Caki2 (cell line): ENCODE data around the gene IFNA14. TPM values are rescaled to one million over a fixed set of nuclear protein-coding genes. Genes with fewer than 3 reads are reported as not detected.
"Not testable (repeated sequence)": the region's sequence is repeated elsewhere in the genome, so short reads cannot be mapped to it uniquely, and the experiment has no call there.

Source experiments
- DNase-seq: peaks from one replicate; pipeline ENCODE4 v3.0.0-alpha.2; 2015; ENCODE audit warnings: low read depth
- in situ Hi-C: cut with HindIII; loops from 2 replicates; pipeline ENCODE4 v1.10.0; 2016; ENCODE audit warnings: low sequenced_read_pairs, low pct_unique_long_range_greater_than_20kb, mixed read lengths
- total RNA-seq: library from RNA; depleted of rRNA; stranded (reverse); fragments of >200 nt; shearing (Covaris generic); gene quantifications from 2 replicates; pipeline ENCODE4 v1.2.3, GENCODE V29; 2014; ENCODE audit warnings: low replicate concordance; rRNA removed

The IFNA14 gene
- not detected in 2 replicates for total RNA-seq

DNA sequence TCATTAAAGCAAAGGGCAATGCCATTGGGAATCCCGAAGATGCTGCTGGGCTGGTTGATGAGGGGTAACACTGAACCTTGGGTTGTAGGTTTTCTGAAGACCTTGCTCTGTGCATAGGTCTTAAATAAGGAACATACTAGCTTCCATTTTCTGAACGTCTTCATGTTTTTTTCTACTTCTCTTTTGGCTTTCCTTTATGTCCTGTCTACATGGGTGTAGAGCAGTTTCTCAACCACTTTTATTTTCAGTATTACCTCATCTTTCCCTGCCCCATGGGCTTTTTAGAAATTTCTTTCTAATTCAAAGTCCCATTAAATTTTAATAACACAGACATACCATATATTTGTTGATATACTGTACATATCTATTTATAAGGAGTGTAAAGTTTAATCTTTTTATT lies at the start of gene IFNA14:
TSS of gene IFNA14 (minus strand) at position 95 of the 400 bp plus-strand sequence. CDS start at position 25, 70 bp downstream.
- DNase-seq, result no peak
- in situ Hi-C loops, result no loop called here

DNA sequence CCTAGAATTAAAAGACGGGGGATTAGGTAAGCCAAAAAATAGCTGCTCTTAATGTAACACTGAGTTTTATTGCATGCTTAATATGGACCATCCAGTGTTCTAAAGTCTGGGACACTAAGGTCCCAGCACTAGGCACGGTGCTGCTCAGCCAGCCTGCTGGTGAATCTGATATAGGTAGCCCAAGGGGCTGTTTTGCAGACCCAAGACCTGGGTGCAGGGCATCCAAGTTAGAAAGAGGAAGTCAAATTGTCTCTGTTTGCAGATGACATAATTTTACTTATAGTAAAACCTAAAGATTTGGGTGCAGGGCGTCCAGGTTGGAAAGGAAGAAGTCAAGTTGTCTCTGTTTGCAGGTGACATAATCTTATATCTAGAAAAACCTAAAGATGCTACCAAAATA lies 47.5 kb upstream of the IFNA14 start:
- no peak for DNase-seq
- in situ Hi-C loops, result no loop called here

- in situ Hi-C loops, result no loop called here
- no peak for DNase-seq
Measured at GRCh38 chr9:21286659-21287058, 46.9 kb upstream of the IFNA14 start.

- in situ Hi-C loops, result no loop called here
- DNase-seq, result no peak
Measured at GRCh38 chr9:21286099-21286498, 46.3 kb upstream of the IFNA14 start.

GRCh38 chr9:21281275-21281674 lies 41.5 kb upstream of the IFNA14 start:
- in situ Hi-C loops, result no loop called here
- no peak for DNase-seq

DNA sequence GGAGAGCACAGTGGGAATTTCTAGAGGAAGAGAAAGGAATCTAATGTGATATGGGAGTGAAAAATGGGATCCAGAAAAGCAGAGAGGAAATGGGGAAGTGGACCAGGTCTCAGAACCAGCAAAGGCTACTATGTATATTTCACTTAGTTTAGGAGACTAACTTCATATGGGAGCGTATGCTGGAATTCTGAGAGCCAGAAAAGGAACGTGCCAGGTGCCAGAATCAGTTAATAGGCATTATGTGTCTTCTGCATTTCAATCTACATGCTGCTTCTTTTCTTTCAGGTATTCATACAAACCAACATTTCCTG lies 28.5 kb upstream of the IFNA14 start:
- in situ Hi-C loops, result no loop called here
- DNase-seq, result no peak

GRCh38 chr9:21267485-21268346 lies 27.9 kb upstream of the IFNA14 start:
- DNase-seq, result no peak
- in situ Hi-C loops, result no loop called here

GRCh38 chr9:21266733-21267484 lies 27.1 kb upstream of the IFNA14 start:
- DNase-seq, result no peak
- in situ Hi-C loops, result no loop called here

GRCh38 chr9:21265421-21266189 lies 25.8 kb upstream of the IFNA14 start:
- in situ Hi-C loops, result no loop called here
- no peak for DNase-seq

- DNase-seq, result no peak
- in situ Hi-C loops, result no loop called here
Measured at GRCh38 chr9:21255538-21256212, 15.9 kb upstream of the IFNA14 start.

- peak; percentile 19 for DNase-seq
- in situ Hi-C loops, result no loop called here
Measured at GRCh38 chr9:21252721-21253547, 13.1 kb upstream of the IFNA14 start.

GRCh38 chr9:21251638-21252037 lies 11.8 kb upstream of the IFNA14 start:
- in situ Hi-C loops, result no loop called here
- DNase-seq, result no peak

DNA sequence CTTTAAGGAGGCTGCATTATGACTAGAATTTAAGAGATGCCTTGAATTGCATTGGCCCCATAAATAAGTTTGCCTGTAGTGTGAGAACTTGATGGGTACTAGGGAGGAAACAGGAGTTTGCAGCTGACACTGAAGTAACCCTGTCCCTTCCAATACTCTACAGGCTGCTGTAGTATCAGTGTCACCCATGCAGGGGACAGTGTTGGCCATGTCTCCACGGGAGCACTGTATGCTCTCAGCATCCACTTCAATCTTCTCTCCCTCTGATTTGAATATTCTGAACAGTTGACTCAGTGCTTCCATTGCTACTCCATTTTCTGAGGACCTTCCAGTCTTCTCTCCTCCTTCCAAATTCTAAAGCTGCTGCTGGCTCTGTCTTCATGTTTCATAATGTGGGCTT lies 11.4 kb upstream of the IFNA14 start:
- in situ Hi-C loops, result no loop called here
- DNase-seq, result no peak

- DNase-seq, result no peak
- in situ Hi-C loops, result no loop called here
Measured at GRCh38 chr9:21244836-21245235, 5.0 kb upstream of the IFNA14 start.

- DNase-seq, in situ Hi-C loops: not testable (repeated sequence)
Measured at GRCh38 chr9:21236360-21236714, 3.5 kb downstream of the IFNA14 start.

GRCh38 chr9:21235468-21236359 lies 4.1 kb downstream of the IFNA14 start:
- peak; percentile 19 for DNase-seq
- in situ Hi-C loops, result not testable (repeated sequence)
